ENCODE measurements around the gene WWOX.
A peak's percentile ranks its signal among the peaks of the same experiment; 100 is the strongest.

Gene WWOX

DNA sequence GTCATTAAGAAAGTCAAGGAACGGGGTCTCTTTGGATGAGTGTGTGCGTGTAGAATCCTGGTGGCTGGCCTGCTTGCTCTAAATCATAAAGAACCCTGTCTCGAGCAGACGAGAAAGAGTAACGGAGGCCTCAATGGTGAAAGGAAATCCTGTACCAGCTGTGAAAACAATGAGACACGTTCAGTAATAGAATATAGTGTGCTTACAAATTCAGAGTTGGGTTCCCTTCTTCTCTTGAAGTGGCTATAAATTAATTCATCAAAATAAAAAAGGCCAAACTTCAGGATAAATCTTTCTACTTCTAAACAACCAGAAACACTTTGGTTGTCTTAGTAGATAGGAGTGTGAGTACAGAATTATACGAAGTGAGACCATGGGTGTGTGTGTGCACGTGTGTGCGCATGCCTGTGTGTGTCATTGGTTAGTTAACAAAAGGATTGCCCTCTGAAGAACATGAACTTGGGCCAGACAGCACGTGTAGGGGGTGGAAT is 48.5 kb downstream of the WWOX start:
- no peak for ATAC-seq

DNA sequence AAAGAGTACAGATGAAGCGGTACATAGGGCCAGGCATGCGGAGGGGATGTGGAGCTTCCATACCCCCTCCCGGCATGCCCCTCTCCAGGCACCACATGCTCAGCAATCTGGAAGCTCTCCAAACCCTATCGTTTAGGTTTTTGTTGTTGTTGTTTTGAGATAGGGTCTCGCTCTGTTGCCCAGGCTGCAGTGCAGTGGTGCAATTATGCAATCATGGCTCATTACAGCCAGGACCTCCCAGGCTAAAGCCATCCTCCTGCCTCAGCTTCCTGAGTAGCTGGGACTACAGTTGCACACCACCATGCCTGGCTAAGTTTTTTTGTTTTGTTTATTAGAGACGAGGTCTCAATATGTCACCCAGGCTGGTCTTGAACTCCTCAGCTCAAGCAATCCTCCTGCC is 50.8 kb downstream of the WWOX start:
- no peak for ATAC-seq

- ATAC-seq, result no peak
These were observed 55.4 kb downstream of the WWOX start for GRCh38 chr16:78154729-78155461.

- ATAC-seq, result no peak
These were observed 56.4 kb downstream of the WWOX start for GRCh38 chr16:78155791-78156345.

DNA sequence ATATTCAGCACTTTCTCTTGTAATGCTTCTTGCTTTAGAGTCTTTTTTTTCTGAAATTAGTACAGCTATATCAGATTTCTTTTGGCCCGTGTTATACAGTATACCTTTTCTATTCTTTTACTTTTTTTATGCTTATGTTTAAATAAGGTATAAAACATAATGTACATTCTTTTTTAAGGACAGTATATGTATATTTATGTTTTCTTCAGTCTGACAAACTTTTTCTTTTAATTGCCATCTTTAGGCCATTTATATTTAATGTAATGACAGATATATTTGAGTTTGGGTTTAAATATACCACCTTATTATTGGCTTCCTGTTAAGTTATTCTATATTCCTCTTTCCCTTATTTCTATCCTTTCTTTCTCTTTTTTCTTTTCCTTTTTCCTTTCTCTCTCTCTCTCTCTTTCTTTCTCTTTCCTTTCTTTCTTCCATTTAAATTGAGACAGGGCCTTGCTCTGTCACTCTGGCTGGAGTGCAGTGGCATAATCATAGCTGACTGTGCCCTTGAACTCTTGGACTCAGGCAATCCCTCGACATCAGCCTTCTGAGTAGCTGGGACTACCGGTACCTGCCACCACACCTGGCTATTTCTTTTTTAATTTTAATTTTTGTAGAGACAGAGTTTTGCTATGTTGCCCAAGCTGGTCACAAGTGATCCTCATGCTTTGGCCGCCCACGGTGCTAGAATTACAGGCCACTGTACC is 61.7 kb downstream of the WWOX start:
- no peak for ATAC-seq

- no peak for ATAC-seq
These were observed 64.6 kb downstream of the WWOX start for GRCh38 chr16:78163772-78164670.

- ATAC-seq, result no peak
These were observed 71.1 kb downstream of the WWOX start for GRCh38 chr16:78170494-78170933.

GRCh38 chr16:78175287-78175686 is 75.8 kb downstream of the WWOX start:
- no peak for ATAC-seq

DNA sequence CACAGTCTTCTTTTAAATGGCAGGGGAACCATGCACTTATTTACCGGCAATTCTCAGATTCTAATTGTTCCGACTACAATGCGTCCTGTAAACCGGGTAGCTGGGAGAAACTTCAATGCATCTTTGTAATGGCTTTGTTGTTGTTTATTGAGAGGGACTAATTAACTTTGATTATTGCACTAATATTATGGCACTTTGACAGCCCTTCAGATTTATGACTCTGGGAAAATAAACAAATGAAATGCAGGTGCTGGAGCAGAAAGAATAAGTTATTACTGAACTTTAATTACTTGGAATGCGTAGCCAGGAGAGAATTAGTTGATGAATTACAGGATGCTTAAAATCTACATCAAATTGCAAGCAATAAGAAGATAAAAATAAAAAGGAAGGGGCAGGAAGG is 77.0 kb downstream of the WWOX start:
- ATAC-seq, result no peak

GRCh38 chr16:78177218-78177617 is 77.8 kb downstream of the WWOX start:
- ATAC-seq, result peak in 1 of 2 donors; percentile 20

- ATAC-seq, result no peak
These were observed 78.5 kb downstream of the WWOX start for GRCh38 chr16:78177987-78178386.

DNA sequence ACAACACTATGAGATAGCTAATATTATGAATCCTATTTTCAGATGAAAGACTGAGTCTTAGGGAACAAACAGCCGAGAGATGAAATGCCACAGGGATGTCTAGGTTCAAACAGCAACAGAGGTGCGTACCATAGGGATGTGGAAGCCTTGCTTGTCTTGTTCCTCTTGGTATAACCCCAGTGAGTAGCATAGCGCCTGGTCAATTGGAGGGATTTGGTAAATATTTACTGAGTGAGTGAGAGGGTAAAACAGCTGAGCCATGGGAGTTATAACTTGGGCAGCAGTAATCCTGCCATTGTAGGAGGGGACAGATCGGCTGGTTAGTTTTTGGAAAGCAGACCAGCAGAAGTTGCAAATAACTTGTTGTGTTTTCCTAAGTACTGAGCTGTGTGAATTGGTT is 80.2 kb downstream of the WWOX start:
- ATAC-seq, result no peak

DNA sequence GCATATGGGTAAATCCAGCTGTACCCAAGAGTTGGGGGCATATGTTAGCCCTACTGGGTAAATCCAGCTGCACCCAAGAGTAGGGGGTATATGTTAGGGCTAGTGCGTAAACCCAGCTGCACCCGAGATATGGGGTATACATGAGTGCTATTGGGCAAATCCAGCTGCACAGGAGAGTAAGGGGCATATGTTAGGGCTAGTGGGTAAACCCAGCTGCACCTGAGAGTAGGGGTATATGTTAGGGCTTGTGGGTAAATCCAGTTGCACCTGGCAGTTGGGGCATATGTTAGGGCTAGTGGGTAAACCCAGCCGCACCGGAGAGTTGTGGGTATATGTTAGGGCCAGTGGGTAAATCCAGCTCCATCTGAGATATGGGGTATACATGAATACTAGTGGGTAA is 80.9 kb downstream of the WWOX start:
- ATAC-seq, result no peak

DNA sequence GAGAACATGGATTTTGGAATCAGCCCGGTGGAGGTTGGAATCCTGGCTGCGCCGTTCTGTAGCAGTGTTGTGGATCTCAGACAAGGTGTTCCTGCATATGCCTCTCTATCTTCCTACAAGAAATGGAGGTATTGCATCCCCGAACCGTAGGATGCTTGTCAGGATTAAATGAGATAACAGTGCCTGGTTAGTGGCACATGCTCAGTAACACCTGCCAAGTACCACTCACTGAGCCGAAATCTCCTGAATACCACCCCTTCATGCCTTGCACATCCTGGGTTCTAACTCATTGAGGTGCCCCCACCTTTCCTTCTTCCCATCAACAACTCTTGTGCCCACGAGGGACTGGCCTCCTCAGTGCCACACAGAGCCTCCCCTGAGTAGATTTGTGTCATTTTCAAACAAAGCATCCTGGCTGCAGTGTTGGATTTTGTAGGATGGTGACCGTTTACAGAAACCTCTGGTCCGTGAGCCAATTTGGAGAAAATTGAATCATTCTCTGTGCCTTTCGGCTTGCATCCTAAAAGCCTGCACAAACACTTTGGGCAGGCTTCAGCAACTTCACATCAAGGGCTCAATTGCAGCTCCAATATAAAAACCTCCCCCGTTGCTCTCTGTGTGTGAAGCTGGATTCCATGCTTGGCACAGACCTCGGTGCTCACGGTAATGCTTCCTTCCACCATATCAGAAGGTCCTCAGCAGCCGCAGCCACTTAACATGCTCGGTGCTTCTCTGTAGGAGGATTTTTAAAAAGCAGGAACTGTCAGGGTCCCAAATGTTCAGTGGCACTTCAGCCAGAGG is 84.2 kb downstream of the WWOX start:
- no peak for ATAC-seq

DNA sequence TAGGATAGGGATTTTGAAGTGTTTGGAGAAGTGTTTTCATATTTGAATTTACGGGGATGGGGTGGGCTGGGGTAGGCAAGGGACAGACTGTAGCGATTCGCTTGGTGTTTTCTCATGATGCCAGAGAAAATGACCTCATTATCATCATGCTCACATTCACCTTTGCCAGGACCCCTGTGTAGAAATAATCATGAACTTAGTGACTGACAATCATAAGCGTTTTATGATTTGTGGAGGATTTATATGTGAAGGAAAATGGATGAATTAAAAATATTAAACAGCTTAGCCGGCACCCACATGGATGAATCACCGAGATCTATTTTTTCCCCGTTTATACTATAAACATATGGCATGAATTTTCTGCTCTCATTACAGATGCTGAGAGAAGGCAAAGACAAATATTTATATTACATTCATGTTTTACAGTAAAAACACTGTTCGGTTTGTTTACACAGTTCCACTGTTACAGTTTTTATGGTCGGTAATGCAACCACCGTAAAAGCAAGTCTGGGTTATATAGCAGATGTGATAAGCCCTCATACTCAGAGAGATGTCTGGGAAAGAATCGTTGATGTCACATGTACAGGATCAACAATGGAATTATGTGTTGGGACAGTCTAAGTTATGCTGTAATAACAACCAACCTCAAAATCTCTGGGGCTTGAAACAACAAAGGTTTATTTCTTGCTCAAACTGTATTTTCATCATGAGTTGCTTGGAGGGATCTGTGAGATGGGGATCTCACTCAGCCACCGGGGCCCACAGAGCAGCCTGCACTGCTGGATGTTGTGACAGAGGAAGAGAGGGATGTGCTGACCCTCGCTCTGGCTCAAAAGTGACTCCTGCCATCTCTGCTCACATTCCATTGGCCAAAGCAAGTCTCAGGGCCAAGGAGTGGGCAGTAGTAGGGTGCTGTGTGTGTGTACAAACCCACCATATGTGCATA is 85.1 kb downstream of the WWOX start:
- ATAC-seq, result no peak

GRCh38 chr16:78189121-78189520 is 89.7 kb downstream of the WWOX start:
- no peak for ATAC-seq

GRCh38 chr16:78192734-78193488 is 93.5 kb downstream of the WWOX start:
- no peak for ATAC-seq

GRCh38 chr16:78194948-78195347 is 95.5 kb downstream of the WWOX start:
- ATAC-seq, result no peak

- no peak for ATAC-seq
These were observed 96.3 kb downstream of the WWOX start for GRCh38 chr16:78195797-78196196.

GRCh38 chr16:78196502-78196901 is 97.0 kb downstream of the WWOX start:
- no peak for ATAC-seq
